GM04504 (cell line): ENCODE results near the gene ACACA.
"Not testable (repeated sequence)": the region's sequence is repeated elsewhere in the genome, so short reads cannot be mapped to it uniquely, and the experiment has no call there.

ENCODE experiments used
- DNase-seq: peaks from one replicate; pipeline ENCODE4 v3.0.0-alpha.2; 2012; ENCODE audit warnings: low read depth

Gene ACACA

DNA sequence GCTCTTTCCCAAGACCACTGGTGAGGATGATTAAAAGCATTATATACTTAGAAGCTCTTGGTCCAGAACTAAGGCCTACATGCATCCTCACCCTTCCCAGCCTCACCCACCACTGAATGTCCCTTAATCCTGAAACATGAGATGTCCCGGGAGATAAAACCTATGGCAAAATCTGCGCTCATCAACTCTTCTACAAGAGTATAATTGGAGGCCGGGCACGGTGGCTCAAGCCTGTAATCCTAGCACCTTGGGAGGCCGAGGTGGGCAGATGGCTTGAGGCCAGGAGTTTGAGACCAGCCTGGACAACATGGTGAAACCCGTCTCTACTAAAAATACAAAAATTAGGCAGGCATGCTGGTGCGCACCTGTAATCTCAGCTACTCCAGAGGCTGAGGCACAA is 13.3 kb downstream of the ACACA start:
- no peak for DNase-seq

DNA sequence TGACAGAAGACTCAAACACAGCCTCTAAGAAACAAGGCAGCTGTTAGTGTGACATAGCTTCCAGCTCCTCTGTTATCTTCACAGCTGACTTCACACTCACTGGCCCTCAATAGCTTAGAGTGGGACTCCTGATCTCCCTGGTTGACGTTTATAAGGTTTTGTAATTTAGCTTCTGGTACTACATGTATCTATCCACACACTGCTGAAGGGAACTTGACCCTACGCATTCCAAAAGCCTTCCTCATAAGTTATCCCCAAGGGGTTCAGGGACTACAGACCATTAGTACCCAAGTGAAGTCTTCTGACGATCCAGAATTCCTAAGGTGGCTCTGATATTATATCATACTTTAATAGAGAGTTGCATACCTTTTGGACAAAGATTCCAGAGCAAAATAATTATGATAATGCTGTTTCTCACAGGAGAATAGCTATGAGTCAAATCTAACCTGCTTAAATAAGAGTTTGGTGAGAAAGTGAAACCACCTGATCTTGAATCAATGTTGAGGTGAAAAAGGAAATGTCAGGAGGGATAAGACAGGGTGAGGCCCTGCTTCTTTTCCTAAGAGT is 14.5 kb downstream of the ACACA start:
- DNase-seq, result no peak

DNA sequence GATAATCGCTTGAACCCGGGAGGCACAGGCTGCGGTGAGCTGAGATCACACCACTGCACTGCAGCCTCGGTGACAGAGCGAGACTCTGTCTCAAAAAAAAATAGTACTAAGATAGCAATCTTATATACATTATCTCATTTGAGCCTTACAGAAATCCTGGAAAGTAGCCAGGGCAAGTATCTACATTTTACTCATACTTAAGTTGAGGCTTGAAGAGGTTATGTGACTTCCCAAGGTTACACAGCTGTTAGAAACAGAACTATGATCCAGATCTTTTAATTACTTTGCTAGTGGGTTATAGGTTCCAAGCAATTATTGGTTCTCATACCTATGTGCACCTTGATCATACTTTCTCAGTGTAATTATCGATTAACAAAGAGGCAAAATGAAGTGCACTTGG is 15.5 kb downstream of the ACACA start:
- no peak for DNase-seq

DNA sequence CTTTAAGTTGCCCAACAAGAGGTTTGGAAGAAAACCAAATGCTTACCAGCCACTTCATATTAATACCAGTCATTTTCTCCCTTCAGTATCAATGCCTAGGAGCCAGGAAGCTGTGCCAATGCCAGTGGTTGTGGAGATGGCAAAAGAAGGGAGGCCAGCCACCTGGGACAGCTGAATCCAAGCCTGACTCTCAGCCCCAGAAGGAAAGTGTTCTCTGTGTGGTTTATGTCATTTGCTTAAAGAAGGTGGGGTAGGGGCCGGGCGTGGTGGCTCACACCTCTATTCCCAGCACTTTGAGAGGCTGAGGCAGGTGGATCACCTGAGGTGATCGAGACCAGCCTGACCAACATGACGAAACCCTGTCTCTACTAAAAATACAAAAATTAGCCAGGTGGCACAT is 17.5 kb downstream of the ACACA start:
- DNase-seq, result no peak

DNA sequence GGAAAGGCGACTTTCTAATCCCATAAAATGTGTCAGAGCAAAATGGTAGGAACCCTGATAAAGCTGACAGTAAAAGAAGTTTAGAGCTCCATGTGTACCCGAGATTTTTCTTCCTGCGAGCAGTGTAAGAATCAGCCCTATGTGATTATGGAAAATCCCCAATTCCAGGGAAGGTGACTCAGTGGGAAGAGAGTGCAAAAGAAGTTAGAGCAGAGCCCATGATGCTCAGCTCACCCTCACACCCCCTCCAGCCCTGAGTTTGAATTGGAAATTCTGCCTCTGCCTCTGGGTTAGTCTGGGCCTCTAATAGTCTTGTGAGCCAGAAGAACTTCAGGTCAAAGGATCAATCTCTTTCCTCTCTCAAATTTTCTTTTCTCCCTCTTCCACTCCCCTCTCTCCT is 18.4 kb downstream of the ACACA start:
- DNase-seq, result no peak

DNA sequence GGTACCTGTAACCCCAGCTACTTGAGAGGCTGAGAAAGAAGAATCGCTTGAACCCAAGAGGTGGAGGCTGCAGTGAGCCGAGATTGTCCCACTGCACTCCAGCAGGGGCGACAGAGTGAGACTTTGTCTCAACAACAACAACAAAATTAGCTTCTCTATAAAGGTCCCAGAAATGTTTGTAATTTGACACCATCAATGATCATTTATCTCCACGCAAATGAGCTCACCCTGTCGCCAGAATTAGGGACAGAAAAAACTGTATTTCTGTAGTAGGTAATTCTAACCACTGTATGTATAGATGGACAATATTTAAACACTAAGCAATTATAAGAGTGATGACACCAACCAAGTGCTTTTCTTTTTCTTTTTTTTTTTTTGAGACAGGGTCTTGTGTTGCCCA is 20.2 kb downstream of the ACACA start:
- DNase-seq, result no peak

DNA sequence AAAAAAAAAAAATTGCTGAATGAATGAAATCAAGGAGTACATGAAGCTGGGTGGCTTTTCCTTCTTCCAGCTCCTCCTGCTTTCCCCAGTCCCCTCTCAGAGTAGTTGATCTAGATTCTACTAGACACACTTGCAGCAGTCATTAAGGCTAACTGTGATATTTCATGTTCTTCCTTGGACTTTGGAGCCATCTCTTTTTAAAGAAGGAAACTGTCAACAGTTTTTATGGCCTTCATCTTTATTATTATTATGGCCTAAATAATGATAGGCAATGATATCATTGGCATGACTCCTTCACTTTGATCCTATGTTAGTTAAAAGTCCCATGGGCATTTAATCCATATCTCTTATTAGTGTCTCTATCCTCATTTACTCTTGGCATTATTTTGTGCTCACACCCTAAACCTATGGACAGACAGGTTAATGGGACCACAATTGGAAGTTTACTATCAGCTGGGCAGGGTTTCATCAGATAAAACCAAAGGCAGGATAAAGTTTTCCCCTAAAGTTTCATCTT is 21.1 kb downstream of the ACACA start:
- no peak for DNase-seq

DNA sequence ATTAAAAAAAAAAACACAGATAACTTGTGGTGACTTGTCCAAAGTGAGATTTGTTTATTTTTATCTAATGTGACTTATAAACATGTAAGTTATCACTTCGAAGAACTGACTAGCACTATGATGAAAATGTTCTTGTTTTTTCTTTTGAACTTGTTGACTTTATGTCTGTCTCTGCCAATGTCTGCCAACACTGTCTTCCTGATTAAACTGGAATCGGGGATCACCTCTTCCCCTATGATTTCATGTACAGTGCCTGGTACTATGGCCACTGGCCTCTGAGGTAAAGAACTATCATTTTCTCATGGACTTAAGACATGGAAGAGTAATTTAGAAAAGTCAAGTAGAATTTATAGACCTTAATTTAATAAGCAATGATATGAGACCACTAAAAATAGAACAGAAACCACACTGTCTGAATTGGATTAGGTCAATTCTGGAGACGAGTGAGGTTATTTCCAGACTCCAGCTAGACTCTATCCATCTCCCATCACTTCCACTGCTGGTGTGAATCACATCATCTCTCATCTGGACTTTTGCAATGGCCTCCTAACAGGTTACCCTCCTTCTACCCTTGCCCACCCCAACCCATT is 22.0 kb downstream of the ACACA start:
- DNase-seq, result no peak

DNA sequence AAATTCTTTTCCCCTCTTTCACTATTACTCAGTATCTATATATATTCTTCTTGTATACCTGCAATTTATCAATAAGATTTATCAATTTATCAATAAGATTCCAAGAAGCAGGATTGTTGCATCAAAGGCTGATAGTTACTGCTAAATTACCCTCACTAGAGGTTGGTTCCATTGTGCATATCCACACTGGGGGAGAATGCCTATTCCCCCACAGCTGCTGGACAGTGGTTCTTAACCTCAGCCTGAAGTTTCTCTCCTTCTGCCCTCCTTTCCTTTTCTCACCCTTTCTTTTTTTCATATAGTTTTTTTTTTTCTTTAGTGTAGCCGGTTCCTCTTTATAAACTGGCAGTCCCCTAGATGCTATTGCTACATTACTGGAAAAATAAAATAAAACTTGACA is 24.6 kb downstream of the ACACA start:
- DNase-seq, result no peak

DNA sequence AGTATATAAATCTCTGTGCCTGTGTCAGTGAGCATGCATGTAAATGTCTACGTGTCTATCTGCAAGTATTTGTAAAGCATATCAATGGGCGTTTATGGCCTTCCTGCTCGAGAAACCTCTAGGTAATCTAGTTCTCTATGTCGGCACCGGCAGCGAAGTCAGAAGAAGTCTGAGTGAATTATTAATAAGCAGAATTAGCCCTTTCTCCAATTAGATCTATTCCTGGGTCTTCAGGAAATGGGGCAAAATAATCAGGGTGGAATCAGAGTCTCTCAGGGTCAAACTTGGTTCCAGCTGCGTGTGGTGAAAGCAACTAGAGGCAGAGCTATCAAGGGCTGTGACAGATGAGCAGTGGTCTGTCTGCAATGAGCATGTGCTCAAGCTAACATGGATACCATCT is 30.9 kb downstream of the ACACA start, which contains the start of gene C17orf78:
C17orf78 (plus strand) TSS at position 280 of the 400 bp plus-strand sequence; CDS start at position 388, 108 bp downstream.
- no peak for DNase-seq

DNA sequence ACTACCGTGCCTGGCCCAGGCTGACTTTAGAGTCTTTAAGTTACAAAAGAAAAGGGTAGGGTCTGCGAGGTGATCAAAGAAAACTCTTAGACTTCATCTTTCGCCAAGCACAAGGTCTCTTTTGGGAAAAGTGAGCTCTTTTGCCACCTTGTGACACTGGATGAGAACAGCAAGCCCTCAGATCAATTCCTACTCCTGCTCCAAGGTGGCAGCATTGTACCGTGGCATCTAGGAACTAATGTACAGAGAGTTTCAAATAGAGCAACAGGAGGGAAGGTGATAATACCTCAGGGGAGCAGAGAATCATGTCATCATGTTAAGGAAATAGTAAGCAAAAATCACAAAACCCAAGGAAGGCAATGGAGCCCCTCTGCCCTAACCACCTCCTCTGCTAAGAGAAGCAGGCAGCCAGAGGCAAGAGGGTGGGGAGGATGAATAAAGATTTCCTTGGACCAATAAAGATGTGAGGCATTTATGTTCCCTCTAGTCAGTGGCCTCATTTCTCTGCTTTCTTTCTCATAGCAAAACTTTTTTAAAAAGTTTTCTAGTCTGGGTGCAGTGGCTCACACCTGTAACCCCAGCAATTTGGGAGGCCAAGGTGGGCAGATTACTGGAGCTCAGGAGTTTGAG is 33.0 kb downstream of the ACACA start:
- DNase-seq, result peak; percentile 62

DNA sequence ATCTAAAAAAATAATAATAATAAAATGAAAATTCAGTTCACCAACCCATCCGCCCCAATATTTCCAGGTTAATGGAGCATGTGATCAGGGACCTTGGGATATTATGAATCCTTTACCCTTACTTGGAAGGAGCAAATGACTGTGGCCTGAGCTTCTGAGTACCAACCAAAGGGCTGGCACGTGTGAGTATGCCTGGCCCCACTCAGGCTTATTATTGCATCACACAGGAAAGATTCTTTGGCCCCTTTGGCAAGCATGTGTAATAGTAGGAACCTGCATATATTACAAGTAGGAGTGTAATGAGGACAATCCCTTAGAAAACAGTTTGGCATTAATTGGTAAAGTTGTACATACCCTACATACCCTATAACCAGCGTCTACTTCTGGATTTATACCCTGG is 38.1 kb downstream of the ACACA start:
- no peak for DNase-seq

DNA sequence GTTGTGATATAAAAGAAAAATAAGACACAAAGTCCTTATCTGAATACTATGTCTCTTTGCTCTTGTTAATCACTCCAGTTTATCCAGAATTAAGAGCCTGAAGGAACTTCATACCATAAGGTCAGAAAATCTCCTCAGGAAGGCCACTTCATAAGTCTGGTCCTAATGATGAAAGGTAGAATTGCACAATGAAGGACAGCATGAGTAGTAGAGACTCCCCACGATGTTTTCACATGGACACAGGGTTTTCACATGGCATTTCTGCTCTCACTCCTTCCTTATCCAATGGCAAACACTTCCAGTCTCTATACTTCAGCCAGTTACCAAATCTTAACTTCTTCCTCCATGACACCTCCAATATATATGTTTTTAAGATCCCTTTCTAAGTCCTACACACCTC is 41.0 kb downstream of the ACACA start:
- DNase-seq, result no peak

DNA sequence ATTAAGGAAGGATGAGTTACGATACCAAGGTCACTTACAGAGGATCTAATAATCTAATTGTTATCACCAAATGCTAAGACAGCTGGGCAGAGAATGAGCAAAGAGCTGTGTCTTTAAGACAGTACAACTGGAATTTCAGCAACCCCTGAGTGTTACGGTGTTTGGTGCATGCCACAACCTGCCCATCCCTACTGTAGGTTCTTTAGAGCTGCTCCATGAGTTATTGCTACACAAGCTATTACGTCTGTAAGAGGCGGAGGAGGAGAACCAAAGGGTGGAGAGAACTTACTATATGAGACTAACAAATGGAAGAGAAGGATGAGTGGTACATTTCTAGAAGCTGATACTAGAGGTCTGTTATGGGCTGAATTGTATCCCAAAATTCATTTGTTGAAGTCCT is 45.1 kb downstream of the ACACA start:
- DNase-seq, result no peak

DNA sequence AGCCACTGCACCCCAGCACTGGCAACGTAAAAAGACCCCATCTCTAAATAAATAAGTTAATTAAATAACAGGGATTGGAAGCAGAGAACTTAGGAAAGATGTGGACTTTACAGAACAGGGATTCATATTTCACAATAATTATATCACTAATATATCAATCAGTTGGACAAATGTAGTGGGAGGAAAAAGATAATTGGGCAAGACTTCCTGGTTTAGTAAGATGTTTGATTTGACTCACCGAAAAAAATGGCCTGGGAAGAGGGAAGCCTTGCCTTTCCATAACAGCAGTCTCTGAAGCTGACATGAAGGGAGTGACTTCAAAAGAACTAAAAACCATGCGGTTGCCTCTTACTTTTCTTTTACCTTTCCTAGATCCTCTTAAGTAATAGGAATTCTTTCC is 46.0 kb downstream of the ACACA start:
- DNase-seq, result no peak

DNA sequence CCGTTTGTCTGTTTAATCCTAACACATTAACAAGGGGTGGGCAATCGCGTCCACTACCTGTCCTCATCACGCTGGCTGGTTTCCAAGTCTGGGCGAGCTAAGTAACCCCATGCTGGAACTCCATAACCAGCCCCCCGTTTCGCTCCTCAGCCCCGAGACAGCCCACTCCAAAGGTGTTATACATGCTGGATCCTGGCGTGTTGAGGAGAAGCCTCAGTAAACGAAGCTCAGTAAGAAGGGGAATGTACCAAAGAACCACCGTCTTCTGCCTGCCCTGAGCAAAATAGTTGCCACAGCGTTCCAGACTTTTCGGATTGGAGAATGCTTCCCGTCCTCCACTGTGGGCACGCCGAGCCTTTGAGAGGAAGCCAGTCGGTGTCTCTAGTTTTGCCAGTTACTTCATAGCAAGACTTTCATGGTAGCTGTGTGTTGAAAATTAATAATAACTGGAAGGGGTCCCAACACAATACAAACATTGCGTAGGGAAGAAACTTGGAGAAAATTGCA is 46.9 kb downstream of the ACACA start:
- DNase-seq, result no peak

DNA sequence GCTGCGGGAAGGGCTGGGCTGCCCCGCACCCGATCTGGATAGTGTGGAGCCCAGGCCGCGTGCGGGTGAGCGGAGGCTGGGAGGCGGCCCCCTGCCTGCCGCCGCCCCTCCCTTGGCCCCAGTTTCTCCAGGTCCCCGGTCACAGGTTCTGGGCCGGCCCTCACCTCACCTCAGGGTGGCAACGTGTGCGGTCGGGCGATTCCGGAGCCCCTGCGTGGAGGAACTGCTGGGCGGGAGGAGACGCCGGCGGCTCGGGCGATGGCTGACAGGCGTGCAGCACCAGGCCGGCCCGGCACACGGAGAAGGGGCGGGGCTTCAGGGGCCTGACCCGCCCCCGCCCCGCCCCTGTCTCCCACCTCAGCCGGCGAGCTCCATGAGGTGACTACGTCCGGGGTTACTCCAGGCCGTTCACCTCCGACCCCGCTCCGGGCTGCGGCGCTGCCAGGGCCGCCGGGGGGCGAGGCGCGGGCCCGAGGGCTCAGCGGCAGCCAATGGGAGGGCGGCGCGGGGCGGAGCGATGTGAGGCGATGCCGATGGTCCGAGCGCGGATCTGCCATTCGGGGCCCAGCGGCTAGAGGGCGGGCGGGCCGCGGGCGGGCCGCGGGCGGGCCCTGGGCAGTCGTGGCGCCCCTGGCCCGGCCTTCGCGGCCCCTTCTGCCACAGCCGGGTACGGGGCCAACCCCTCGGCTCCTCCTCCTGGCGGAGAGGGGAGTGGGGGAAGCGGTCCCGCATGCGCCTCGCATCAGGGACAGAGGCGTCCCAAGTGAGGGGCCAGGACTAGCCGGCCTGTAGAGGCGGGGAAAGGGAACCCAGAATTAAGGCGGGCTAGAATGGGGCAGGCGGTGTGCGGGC is 47.6 kb downstream of the ACACA start:
- peak; percentile 87 for DNase-seq

DNA sequence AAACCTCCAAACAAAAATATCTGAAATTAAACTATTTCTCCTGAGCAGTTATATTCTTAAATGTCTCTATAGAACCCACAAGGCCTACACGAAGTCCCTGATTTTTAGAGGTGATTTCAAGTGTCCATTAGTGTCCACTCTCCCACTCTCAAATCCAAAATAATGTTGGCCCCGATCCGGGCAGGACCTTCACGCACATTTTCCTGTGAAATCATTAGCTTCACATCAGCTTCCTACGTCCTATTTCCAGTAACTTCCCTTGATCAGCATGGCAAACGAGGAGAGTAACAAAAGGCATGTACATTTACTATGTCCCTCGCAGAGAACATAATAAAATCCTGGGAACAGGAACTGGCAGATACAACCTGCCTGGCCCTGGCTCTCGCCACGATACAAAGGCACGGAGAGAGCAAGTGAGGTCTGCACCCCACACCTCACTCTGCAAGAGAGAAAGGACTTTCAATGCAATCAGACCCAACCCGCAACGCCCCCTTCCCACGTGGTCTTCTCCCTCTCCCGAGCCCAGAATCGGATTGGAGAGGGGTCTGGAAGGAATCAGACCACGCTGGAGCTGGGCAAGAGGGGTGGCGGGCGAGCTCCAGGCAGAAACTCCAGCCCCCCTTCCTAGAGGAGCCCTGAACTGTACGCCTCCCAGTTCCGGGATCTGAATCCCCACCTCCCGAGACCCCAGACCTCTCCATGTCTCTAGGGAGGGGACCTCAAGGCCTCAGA is 48.4 kb downstream of the ACACA start:
- DNase-seq, result no peak

DNA sequence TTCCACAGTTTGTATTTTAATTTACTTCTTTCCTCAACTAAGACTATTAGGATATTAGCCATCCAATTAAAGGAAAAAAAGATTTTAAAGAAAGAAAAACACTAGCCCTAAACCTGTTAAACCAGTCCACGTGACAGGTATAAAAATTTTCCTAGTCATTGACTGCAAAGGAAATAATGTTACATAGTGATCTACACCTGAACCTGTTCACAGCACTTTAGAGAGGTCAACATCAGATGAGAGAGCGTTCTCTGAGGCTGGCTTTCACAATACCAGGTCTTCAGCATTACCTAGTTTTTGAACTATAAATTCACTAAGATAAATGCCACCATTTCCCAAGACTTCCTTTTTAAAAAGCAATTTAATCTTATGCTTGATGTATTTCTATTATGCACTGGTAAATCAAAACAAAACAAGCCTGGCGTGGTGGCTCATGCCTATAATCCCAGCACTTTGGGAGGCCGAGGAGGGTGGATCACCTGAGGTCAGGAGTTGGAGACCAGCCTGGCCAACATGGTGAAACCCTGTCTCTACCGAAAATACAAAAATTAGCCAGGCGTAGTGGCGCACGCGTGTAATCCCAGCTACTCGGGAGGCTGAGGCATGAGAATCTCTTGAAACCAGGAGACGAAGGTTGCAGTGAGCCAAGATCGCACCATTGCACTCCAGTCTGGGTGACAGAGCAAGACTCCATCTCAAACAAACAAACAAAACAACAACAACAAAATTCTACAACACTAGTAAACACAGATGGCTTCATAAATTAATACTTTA is 49.7 kb downstream of the ACACA start:
- not testable (repeated sequence) for DNase-seq

DNA sequence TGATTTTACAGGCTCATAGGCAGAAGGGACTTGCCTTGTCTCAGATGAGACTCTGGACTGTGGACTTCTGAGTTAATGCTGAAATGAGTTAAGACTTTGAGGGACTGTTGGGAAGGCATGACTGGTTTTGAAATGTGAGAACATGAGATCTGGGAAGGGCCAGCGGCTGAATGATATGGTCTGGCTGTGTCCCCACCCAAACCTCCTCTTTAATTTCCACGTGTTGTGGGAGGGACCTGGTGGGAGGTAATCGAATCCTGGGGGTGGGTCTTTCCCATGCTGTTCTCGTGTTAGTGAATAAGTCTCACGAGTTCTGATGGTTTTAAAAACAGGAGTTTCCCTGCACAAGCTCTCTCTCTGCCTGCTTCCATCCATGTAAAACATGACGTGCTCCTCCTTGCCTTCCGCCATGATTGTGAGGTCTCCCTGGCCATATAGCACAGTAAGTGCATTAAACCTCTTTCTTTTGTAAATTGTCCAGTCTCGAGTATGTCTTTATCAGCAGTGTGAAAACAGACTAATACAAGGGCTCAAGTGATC is 59.7 kb downstream of the ACACA start:
- not testable (repeated sequence) for DNase-seq

DNA sequence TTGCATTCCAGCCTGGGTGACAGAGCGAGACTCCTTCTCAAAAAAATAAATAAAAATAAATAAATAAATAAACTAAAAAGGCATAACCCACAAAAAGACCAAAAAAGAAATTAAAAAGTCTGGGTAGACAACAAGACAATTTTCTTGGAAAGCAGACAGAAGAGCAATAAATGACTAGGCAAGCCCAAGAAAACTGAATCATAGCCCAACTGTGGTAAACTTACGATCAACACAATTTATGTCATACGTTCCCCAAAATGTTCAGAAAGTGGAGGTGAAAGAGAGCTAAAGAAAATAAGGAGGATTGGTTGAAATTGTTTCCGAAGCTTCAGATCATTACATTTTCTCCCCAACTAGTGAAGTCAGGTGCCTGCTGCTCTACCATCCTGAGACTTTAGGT is 62.1 kb downstream of the ACACA start:
- DNase-seq, result no peak
